K562 (cell line): Measurements from ENCODE around the gene ARID3B. TPM values are rescaled to one million over a fixed set of nuclear protein-coding genes. Genes with fewer than 3 reads are reported as not detected.

Experiments used
- ARID4B ChIP-seq: sonication (generic); formaldehyde crosslinking; IDR thresholded peaks from 2 replicates; pipeline ENCODE4 v1.8.0; 2022; ENCODE audit warnings: mild to moderate bottlenecking, missing genetic modification reagents
- CLOCK ChIP-seq: fragments of 250-450 bp; sonication (Bioruptor Pico); IDR thresholded peaks from 2 replicates; pipeline ENCODE4 v1.4.0; 2020; ENCODE audit warnings: mild to moderate bottlenecking, moderate library complexity, borderline replicate concordance
- HDAC3 ChIP-seq: fragments of 450-650 bp; IDR thresholded peaks from 2 replicates; pipeline ENCODE4 v1.6.1; 2018; ENCODE audit warnings: borderline replicate concordance, mild to moderate bottlenecking, moderate library complexity; ENCODE audit not compliant: partially characterized antibody
- KLF16 ChIP-seq: IDR thresholded peaks from 2 replicates; pipeline ENCODE4 v1.6.1; 2016; ENCODE audit warnings: antibody characterized with exemption
- MAFF ChIP-seq: IDR thresholded peaks from 2 replicates; pipeline ENCODE4 v1.6.1; 2012; ENCODE audit warnings: low read length, improper control_type of control experiment
- NFXL1 ChIP-seq: fragments of 450-650 bp; formaldehyde crosslinking; IDR thresholded peaks from 2 replicates; pipeline ENCODE4 v1.4.0; 2021; ENCODE audit warnings: mild to moderate bottlenecking
- NR1H2 ChIP-seq: sonication (generic); formaldehyde crosslinking; IDR thresholded peaks from 2 replicates; pipeline ENCODE4 v1.4.0; 2020; ENCODE audit warnings: mild to moderate bottlenecking, missing genetic modification reagents
- PHF21A ChIP-seq: fragments of 450-650 bp; IDR thresholded peaks from 2 replicates; pipeline ENCODE4 v1.6.1; 2017; ENCODE audit warnings: low read depth, borderline replicate concordance
- POLR2AphosphoS5 ChIP-seq: IDR thresholded peaks from 2 replicates; pipeline ENCODE4 v1.6.1; 2011; ENCODE audit warnings: mild to moderate bottlenecking, low read depth, low read length, moderate library complexity; ENCODE audit not compliant: control insufficient read depth, insufficient read depth
- PREB ChIP-seq: sonication (generic); formaldehyde crosslinking; IDR thresholded peaks from 2 replicates; pipeline ENCODE4 v1.8.1; 2023; ENCODE audit warnings: mild to moderate bottlenecking, missing genetic modification reagents
- RBBP5 ChIP-seq: fragments of 200-600 bp; sonication (generic); IDR thresholded peaks from 2 replicates; pipeline ENCODE4 v1.6.1; 2012; ENCODE audit warnings: borderline replicate concordance, mild to moderate bottlenecking, low read length, control low read depth, inconsistent platforms; ENCODE audit not compliant: insufficient read depth, poor library complexity, severe bottlenecking
- SAP30 ChIP-seq: fragments of 200-600 bp; sonication (generic); IDR thresholded peaks from 2 replicates; pipeline ENCODE4 v1.6.1; 2012; ENCODE audit warnings: borderline replicate concordance, low read depth, mild to moderate bottlenecking, moderate library complexity, low read length, control low read depth, inconsistent platforms; ENCODE audit not compliant: insufficient read depth, poor library complexity, severe bottlenecking
- ZFPM2 ChIP-seq: fragments of 250-450 bp; sonication (Bioruptor Pico); IDR thresholded peaks from 2 replicates; pipeline ENCODE4 v1.5.1; 2022; ENCODE audit warnings: mild to moderate bottlenecking
- ZNF23 ChIP-seq: fragments of 250-450 bp; sonication (Bioruptor Pico); IDR thresholded peaks from 2 replicates; pipeline ENCODE4 v1.4.0; 2020; ENCODE audit warnings: mild to moderate bottlenecking
- ZNF408 ChIP-seq: fragments of 250-450 bp; sonication (Bioruptor Pico); IDR thresholded peaks from 2 replicates; pipeline ENCODE4 v1.4.0; 2020; ENCODE audit warnings: low read depth, mild to moderate bottlenecking, moderate library complexity
- polyA plus RNA-seq, 8 experiments: library from polyadenylated mRNA; depleted of rRNA in 4 of 8; stranded (reverse) in 5 of 8; unstranded in 3 of 8; fragments of >200 nt; fragmentation: Nextera tagmentation in 2 of 8; fragmentation: Illumina TruSeq in 1 of 8; extraction: Ambion mirVana in 2 of 8; extraction: Trizol in 1 of 8; gene quantifications; 2 replicates each; pipeline versions ENCODE4 v1.2.1 to v1.2.3, GENCODE V29; 2011 to 2014; ENCODE audit warnings: inconsistent platforms in 1 of 8, missing spikeins in 1 of 8
- total RNA-seq, 7 experiments: library from RNA; depleted of rRNA in 6 of 7; stranded (reverse); fragments of >200 nt in 6 of 7; fragmentation: Illumina TruSeq in 2 of 7; extraction: Trizol in 2 of 7; gene quantifications; 2 replicates each; pipeline versions ENCODE4 v1.2.1 to v1.2.3, GENCODE V29; 2011 to 2021; ENCODE audit warnings: low replicate concordance in 1 of 7
- TF ChIP-seq, protein P1 (sequence below): sonication (generic); formaldehyde crosslinking; IDR thresholded peaks from 2 replicates; pipeline ENCODE4 v1.8.0; 2022; ENCODE audit warnings: missing genetic modification reagents, mild to moderate bottlenecking, borderline replicate concordance

The ARID3B gene
- total and polyA plus RNA-seq, 9 of the 15 experiments (the other 6 are each of a cell fraction or from before 2014, with no cell fraction given) = 0.32 to 15.1 (median 7.1) TPM

DNA sequence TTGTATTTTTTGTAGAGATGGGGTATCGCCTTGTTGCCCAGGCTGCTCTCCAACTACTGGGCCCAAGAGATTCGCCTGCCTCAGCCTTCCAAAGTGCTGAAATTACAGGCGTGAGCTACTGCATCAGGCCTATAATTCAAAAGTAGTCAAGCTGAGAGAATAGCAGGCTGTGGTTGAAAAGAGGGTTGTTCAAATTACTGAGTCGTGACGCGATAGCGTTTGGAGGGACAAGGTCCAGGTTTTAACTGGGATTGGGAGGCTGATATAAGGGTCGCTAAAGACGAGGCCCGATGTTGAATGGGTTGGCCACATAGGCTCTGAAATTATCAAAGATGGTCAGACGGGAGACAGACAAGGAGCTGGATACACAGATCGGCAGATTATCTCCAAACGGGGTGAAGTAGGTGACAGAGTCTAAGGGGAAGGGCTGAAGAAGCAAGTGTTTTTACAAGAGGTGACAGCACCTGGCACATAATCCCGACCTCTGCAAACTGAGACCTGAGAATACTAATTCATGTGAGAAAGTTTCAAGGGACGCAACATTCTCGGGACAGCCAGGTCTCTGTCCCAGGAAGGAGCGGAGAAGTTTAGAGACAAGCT lies 759 bp upstream of the ARID3B start (continued):
- peak; percentile 29; the same call in 1 of the 2 replicates for TF ChIP-seq ARID4B (CRISPR knock-in tag)
- TF ChIP-seq, protein P1, sequence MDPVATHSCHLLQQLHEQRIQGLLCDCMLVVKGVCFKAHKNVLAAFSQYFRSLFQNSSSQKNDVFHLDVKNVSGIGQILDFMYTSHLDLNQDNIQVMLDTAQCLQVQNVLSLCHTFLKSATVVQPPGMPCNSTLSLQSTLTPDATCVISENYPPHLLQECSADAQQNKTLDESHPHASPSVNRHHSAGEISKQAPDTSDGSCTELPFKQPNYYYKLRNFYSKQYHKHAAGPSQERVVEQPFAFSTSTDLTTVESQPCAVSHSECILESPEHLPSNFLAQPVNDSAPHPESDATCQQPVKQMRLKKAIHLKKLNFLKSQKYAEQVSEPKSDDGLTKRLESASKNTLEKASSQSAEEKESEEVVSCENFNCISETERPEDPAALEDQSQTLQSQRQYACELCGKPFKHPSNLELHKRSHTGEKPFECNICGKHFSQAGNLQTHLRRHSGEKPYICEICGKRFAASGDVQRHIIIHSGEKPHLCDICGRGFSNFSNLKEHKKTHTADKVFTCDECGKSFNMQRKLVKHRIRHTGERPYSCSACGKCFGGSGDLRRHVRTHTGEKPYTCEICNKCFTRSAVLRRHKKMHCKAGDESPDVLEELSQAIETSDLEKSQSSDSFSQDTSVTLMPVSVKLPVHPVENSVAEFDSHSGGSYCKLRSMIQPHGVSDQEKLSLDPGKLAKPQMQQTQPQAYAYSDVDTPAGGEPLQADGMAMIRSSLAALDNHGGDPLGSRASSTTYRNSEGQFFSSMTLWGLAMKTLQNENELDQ (CRISPR knock-in tag) = 0 out of 2 replicates have a peak, but pooled peaks have one; percentile 18
- TF ChIP-seq PREB (CRISPR knock-in tag) = peak; percentile 16; the same call in 1 of the 2 replicates
- TF ChIP-seq HDAC3 = no peak
- TF ChIP-seq PHF21A = no peak
- TF ChIP-seq KLF16 = no peak
- TF ChIP-seq ZNF408 (CRISPR knock-in tag) = no peak
- TF ChIP-seq RBBP5 = no peak
- no peak for TF ChIP-seq ZNF23
- peak; percentile 37 for TF ChIP-seq SAP30
- no peak for TF ChIP-seq ZFPM2 (CRISPR knock-in tag)
- no peak for TF ChIP-seq CLOCK (CRISPR knock-in tag)
- TF ChIP-seq NFXL1 (CRISPR knock-in tag) = no peak
- TF ChIP-seq POLR2AphosphoS5 = no peak
- TF ChIP-seq MAFF = no peak
- no peak for TF ChIP-seq NR1H2 (CRISPR knock-in tag)
